ENCODE measurements around the gene UPK3BL1. TPM values are rescaled to one million over a fixed set of nuclear protein-coding genes. Genes with fewer than 3 reads are reported as not detected.
"Not testable (repeated sequence)": the region's sequence is repeated elsewhere in the genome, so short reads cannot be mapped to it uniquely, and the experiment has no call there.

UPK3BL1 gene, protein sequence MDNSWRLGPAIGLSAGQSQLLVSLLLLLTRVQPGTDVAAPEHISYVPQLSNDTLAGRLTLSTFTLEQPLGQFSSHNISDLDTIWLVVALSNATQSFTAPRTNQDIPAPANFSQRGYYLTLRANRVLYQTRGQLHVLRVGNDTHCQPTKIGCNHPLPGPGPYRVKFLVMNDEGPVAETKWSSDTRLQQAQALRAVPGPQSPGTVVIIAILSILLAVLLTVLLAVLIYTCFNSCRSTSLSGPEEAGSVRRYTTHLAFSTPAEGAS
- polyA plus RNA-seq (2011; rRNA removed) = 17.4 and 19.4 TPM in 2 replicates
- 18.7 and 27.7 TPM in 2 replicates for polyA plus RNA-seq (2012; cell fraction: cytosol; rRNA removed)
- polyA plus RNA-seq (2012; cell fraction: nucleus; rRNA removed) = 149 and 158 TPM in 2 replicates
- 7.9 to 10.2 TPM (median 8.2 TPM) in 3 replicates for polyA plus RNA-seq (2017; fragmentation: RNase III; extraction: RNeasy Plus Mini Kit Qiagen cat#74134 plus additional on column Dnase treatment)
- polyA minus RNA-seq (2011; rRNA and poly(A)+ RNA removed) = 11.0 and 11.9 TPM in 2 replicates

DNA sequence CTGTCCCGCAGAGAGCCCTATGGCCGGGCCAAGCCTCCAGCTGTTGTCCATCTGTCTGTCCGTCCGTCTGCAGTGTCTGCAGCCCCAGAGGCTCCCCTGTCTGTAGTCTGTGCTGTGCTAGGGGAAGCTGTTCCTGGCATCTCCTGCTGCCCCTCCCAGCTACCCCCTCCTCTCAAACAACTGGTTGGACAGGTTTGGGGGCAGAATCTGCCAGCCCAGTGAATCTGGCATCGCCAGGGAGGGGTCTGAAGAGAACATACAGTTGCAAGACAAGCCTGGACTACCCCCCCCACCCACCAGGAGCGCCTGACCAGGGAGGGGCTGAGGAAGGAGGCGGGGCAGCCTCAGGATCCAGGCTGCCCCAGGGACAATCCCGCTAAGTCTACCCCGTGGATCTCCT is at the start of gene UPK3BL1:
Gene UPK3BL1, minus strand, starts transcription at position 101 of the 400 bp plus-strand sequence. Its CDS starts 50 bp downstream, at position 51.
- H3K4me1 ChIP-seq; POLR2A ChIA-PET; H3K4me3 ChIP-seq; H3K4me2 ChIP-seq; H3K27ac ChIP-seq; FAIRE-seq; H3K9me3 ChIP-seq; DNase-seq (ENCODE audit: low read depth in 1 of 2, low spot score in 1 of 2); CTCF ChIA-PET: not testable (repeated sequence)
- ATAC-seq = 0 out of 6 replicates have a peak, but pooled peaks of 1 of the 2 experiments have one; percentile 8
- WGBS (ENCODE audit: missing lambda C conversion rate) = no CpG with 5 or more reads among the region's 9 CpGs

DNA sequence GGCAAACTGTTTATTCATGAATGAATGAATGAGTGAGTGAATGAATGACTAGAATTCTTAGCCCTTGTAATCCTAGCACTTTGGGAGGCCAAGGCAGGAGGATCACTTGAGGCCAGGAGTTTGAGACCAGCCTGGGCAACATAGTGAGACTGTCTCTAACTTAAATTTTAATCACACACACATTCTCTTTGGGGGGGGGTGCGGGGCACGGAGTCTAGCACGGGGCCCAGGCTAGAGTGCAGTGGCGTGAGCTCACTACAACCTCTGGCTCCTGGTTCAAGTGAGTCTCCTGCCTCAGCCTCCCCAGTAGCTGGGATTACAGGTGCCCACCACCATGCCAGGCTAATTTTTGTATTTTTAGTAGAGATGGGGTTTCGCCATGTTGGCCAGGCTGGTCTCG is 48.0 kb upstream of the UPK3BL1 start:
- H3K4me2 ChIP-seq; H3K4me3 ChIP-seq; CTCF ChIA-PET; H3K9me3 ChIP-seq; H3K4me1 ChIP-seq; DNase-seq (ENCODE audit: low read depth in 1 of 2, low spot score in 1 of 2); POLR2A ChIA-PET; FAIRE-seq; ATAC-seq; H3K27ac ChIP-seq: not testable (repeated sequence)
- 100% methylated on average over 1 of the region's 6 CpGs for WGBS (ENCODE audit: missing lambda C conversion rate)

DNA sequence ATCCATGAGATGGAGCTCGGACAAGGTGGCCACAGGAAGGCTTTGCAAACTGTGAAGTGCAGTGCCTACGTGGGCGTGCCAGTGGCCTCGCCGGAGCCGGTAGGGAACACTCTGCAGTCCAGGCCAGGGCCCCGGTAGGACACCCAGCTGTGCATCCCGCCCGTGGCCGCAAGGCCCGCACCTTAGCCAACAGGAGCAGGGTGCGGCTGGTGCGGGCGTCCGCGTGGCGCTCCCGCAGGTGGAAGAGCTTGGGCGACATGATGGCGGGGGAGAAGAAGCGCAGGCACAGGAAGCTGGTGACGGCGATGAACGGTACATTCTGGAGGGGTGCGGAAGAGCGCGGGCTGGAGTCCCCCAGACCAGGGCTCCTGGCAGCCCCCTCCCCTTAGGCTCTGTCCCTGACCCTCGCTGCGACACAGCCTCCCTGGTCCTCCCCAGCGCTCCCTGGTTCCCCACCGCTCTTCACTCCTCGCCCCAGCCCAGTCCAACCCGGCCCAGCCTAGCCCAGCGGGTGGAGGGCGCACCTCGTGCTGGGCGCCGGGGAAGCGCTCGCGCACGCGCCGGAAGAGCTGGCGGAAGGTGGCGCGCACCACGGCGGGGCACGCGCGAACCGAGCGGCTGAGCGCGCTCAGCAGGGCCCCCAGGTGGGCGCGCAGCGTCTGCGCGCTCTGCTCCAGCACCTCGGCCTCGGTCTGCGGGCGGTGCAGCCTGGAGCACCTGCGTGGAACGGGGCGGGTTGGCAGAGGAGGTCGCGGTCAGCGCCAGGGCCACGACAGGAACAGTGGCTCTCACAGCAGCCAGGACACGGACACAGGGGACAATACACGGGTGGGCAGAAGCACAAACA is 47.1 kb upstream of the UPK3BL1 start:
- POLR2A ChIA-PET; H3K27ac ChIP-seq; H3K4me1 ChIP-seq; FAIRE-seq; H3K9me3 ChIP-seq; H3K4me2 ChIP-seq; DNase-seq (ENCODE audit: low read depth in 1 of 2, low spot score in 1 of 2); H3K4me3 ChIP-seq; CTCF ChIA-PET: not testable (repeated sequence)
- 84% methylated on average over 10 of the region's 74 CpGs for WGBS (ENCODE audit: missing lambda C conversion rate)
- peak; percentile 8 to 12; a peak in 3 of 6 replicates for ATAC-seq

DNA sequence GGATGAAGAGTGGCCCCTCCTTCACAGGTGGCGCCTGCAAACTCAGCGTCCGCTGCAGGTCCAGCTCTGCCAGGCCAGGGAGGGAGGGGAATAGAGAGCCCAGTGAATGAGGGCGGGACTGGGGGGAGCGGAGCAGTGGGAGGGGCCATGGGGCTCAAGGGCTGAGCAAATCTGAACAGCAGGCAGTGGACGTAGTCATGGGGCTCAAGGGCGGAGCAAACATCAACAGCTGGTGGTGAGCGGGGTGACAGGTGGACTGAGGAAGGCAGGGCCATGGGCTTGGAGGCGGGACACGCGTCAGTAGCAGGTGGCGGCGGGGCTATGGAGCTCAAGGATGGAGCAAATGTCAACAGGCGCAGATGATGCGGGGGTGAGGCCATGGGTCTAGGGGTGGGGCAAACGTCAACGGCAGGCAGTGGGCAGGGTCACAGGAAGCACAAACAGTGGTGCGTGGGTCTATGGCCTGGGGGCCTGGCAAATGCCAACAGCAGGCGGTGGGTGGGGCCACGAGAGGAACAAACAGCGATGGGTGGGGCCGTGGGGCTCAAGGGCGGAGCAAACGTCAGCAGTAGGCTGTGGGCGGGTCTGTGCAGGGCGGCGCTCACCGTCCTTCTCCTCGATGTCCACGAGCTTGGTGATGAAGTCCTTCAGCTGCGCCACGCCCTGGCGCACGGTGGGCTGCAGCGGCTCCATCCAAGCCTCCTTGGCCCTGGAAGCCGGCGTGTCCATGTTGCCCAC is 45.9 kb upstream of the UPK3BL1 start:
- H3K4me2 ChIP-seq; H3K4me3 ChIP-seq; H3K4me1 ChIP-seq; DNase-seq (ENCODE audit: low read depth in 1 of 2, low spot score in 1 of 2); CTCF ChIA-PET; POLR2A ChIA-PET; H3K27ac ChIP-seq; H3K9me3 ChIP-seq; FAIRE-seq: not testable (repeated sequence)
- peak; percentile 88 to 96 for ATAC-seq
- WGBS (ENCODE audit: missing lambda C conversion rate) = no CpG with 5 or more reads among the region's 37 CpGs

DNA sequence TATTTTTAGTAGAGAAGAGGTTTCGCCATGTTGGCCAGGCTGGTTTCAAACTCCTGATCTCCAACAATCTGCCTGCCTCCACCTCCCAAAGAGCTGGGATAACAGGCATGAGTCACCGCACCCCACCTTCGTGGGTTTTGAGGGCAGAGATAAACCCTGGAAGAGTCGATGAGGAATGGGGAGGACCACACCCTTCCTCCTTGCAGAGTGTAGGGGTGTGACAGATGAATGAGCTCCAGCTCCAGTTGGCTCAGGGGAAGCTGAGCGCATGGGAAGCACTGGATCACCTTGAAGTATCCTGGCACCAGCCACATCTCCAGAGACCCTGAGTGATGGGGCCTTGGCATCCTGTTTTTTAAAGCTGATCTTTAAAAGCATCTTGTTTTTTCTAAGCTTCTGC is 40.0 kb upstream of the UPK3BL1 start:
- H3K4me3 ChIP-seq; H3K27ac ChIP-seq; H3K4me1 ChIP-seq; DNase-seq (ENCODE audit: low read depth in 1 of 2, low spot score in 1 of 2); H3K4me2 ChIP-seq; H3K9me3 ChIP-seq; FAIRE-seq; POLR2A ChIA-PET; CTCF ChIA-PET: not testable (repeated sequence)
- peak in 1 of 2 experiments; percentile 9; a peak in 1 of 6 replicates for ATAC-seq
- WGBS (ENCODE audit: missing lambda C conversion rate) = no CpG with 5 or more reads among the region's 5 CpGs

DNA sequence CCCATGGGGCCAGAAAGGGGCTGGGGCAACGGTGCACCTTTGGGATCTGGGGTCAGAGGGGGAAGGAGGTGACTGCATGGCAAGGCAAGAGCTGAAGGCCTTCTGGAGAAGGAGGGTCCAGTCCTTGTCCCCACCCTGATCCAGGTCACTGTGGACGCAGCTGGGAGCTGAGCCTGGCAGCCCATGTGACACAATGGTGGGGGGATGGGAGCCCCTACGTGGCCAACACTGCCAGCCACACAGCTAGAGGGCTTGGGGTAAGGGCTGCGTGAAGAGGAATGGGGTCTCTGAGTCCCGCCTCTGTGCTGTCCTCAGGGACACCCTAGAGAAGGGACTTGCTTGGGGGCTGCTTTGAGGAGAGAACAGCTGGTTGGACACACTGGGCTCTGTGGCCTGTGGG is 38.2 kb upstream of the UPK3BL1 start:
- FAIRE-seq; DNase-seq (ENCODE audit: low read depth in 1 of 2, low spot score in 1 of 2); H3K9me3 ChIP-seq; CTCF ChIA-PET; POLR2A ChIA-PET; H3K4me3 ChIP-seq; H3K4me2 ChIP-seq; H3K27ac ChIP-seq; H3K4me1 ChIP-seq: not testable (repeated sequence)
- ATAC-seq = peak in 1 of 2 experiments; percentile 5; a peak in 2 of 6 replicates
- WGBS (ENCODE audit: missing lambda C conversion rate) = no CpG with 5 or more reads among the region's 5 CpGs

DNA sequence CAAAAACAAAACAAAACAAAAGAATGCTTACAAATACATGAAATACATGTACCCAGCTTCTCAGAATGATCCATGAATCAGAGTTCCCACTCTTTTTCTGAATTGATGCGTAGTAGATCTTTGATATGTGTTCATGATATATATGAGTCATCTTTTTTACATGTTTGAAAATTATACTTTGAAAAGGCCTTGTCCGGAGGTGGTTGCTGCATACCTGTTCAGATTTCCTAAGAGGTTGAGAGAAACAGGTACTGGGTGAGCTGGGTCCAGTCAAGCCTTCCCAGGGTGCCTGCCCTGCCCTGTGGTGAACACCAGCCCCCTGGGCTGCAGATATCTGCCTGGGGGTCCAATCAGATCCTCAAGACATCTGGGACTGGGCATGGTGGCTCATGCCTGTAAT is 33.0 kb upstream of the UPK3BL1 start:
- WGBS (ENCODE audit: missing lambda C conversion rate) = 65% methylated on average over 1 of the region's 2 CpGs
- not testable (repeated sequence) for DNase-seq (ENCODE audit: low read depth in 1 of 2, low spot score in 1 of 2)

DNA sequence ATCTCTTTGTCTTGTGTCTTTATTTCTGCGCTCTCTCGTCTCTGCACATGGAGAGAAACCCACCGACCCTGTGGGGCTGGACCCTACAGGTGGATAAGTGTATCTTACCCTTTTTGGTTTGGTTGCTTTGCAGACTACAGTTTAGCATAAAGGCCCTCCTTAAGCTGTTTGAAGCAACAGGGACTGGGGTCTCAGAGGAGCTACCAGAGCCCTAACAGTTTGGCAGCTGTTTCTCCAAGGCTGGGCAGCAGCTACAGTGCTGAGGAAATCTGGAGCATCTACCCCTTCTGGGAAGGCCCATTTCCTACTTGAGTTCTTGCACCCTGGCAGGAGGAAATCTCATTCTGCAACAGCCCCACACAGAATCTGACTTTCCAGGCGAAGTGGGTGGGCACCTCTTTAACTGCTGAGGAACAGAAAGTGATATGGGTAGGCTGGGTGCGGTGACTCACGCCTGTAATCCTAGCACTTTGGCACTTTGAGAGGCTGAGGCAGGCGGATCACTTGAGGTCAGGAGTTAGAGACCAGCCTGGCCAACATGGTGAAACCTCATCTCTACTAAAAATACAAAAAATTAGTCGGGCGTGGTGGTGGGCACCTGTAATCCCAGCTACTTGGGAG is 31.0 kb upstream of the UPK3BL1 start:
- CTCF ChIA-PET; H3K9me3 ChIP-seq; H3K4me2 ChIP-seq; POLR2A ChIA-PET; H3K27ac ChIP-seq; H3K4me3 ChIP-seq; ATAC-seq; DNase-seq (ENCODE audit: low read depth in 1 of 2, low spot score in 1 of 2); FAIRE-seq; H3K4me1 ChIP-seq: not testable (repeated sequence)
- no CpG with 5 or more reads among the region's 9 CpGs for WGBS (ENCODE audit: missing lambda C conversion rate)

More for the DNA sequence above, 33.0 kb upstream of the UPK3BL1 start:
- FAIRE-seq, H3K4me2 ChIP-seq, H3K4me3 ChIP-seq, H3K9me3 ChIP-seq, CTCF ChIA-PET, ATAC-seq, H3K27ac ChIP-seq, POLR2A ChIA-PET, H3K4me1 ChIP-seq: not testable (repeated sequence)

DNA sequence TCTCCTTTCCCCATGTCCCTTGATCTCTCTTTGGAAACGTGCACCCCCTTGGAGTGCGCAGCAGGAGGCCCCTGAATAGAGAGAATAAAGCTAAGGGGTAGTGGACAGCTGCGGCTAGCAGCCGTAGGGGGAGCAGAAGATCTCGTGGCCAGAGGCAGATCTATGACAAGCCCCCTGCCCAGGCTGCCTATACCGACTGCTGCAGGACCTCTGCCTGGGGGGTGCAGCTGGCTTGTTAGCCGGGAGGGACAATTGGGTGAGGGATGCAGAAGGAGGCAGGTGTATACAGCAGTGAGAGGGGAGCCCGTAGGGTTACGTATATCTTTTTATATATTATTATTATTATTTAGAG is 29.3 kb upstream of the UPK3BL1 start:
- H3K9me3 ChIP-seq; H3K4me2 ChIP-seq; FAIRE-seq; H3K4me1 ChIP-seq; CTCF ChIA-PET; DNase-seq (ENCODE audit: low read depth in 1 of 2, low spot score in 1 of 2); H3K4me3 ChIP-seq: not testable (repeated sequence)
- POLR2A ChIA-PET = interaction anchor here (0.6 kb wide), 1 partner anchor 403 kb away, joined by 3 read pairs; the partner anchor contains the start of genes ARMC10 and FBXL13
- peak overlapping the region; percentile 12 to 89; a peak in 1 of 6 replicates for H3K27ac ChIP-seq
- WGBS (ENCODE audit: missing lambda C conversion rate) = no CpG with 5 or more reads among the region's 9 CpGs
- ATAC-seq = peak; percentile 40 to 45; a peak in 4 of 6 replicates

Data from A549 (cell line).